K562 (cell line): Measurements from ENCODE around the gene MMP21. TPM values are rescaled to one million over a fixed set of nuclear protein-coding genes. Genes with fewer than 3 reads are reported as not detected.

Source experiments
- EGR1 ChIP-seq: fragments of 450-650 bp; conservative IDR thresholded peaks from 2 replicates; pipeline ENCODE4 v1.6.1; 2017; ENCODE audit warnings: mild to moderate bottlenecking
- ELF1 ChIP-seq: fragments of 200-800 bp; sonication (Bioruptor generic); IDR thresholded peaks from 2 replicates; pipeline ENCODE4 v1.6.1; 2016; ENCODE audit warnings: missing genetic modification characterization, missing compliant biosample characterization
- ELF2 ChIP-seq: fragments of 250-450 bp; sonication (Bioruptor Pico); IDR thresholded peaks from 2 replicates; pipeline ENCODE4 v1.5.0; 2021; ENCODE audit warnings: mild to moderate bottlenecking
- ETV1 ChIP-seq: fragments of 450-650 bp; conservative IDR thresholded peaks from 2 replicates; pipeline ENCODE4 v1.6.1; 2016; ENCODE audit warnings: missing genetic modification characterization, control low read depth, low read depth, missing compliant biosample characterization
- GABPB1 ChIP-seq: sonication (generic); formaldehyde crosslinking; IDR thresholded peaks from 2 replicates; pipeline ENCODE4 v1.8.0; 2022; ENCODE audit warnings: mild to moderate bottlenecking, missing genetic modification reagents
- HIVEP1 ChIP-seq: fragments of 250-450 bp; sonication (Bioruptor Pico); IDR thresholded peaks from 2 replicates; pipeline ENCODE4 v1.4.0; 2020; ENCODE audit warnings: mild to moderate bottlenecking
- MEIS2 ChIP-seq: fragments of 450-650 bp; IDR thresholded peaks from 2 replicates; pipeline ENCODE4 v1.6.1; 2014; ENCODE audit warnings: mild to moderate bottlenecking; ENCODE audit not compliant: partially characterized antibody
- MGA ChIP-seq: fragments of 450-650 bp; IDR thresholded peaks from 2 replicates; pipeline ENCODE4 v1.6.1; 2016; ENCODE audit warnings: mild to moderate bottlenecking, moderate library complexity
- NFATC3 ChIP-seq: fragments of 450-650 bp; IDR thresholded peaks from 2 replicates; pipeline ENCODE4 v1.6.1; 2017; ENCODE audit warnings: mild to moderate bottlenecking
- TAF15 ChIP-seq: fragments of 200-400 bp; formaldehyde crosslinking; IDR thresholded peaks from 2 replicates; pipeline ENCODE4 v1.6.1; 2017; ENCODE audit warnings: mild to moderate bottlenecking, low read depth, low read length, moderate library complexity
- TAF9B ChIP-seq: fragments of 450-650 bp; IDR thresholded peaks from 2 replicates; pipeline ENCODE4 v1.6.1; 2018; ENCODE audit warnings: mild to moderate bottlenecking; ENCODE audit not compliant: partially characterized antibody
- TBP ChIP-seq: optimal IDR thresholded peaks from 2 replicates; pipeline ENCODE3; 2011; ENCODE audit warnings: low read depth, low read length, improper control_type of control experiment
- ZBTB7A ChIP-seq: IDR thresholded peaks from 2 replicates; pipeline ENCODE4 v1.6.1; 2011; ENCODE audit warnings: low read depth, mild to moderate bottlenecking, low read length, moderate library complexity, borderline replicate concordance; ENCODE audit not compliant: control insufficient read depth
- polyA plus RNA-seq, 8 experiments: library from polyadenylated mRNA; depleted of rRNA in 4 of 8; stranded (reverse) in 5 of 8; unstranded in 3 of 8; fragments of >200 nt; fragmentation: Nextera tagmentation in 2 of 8; fragmentation: Illumina TruSeq in 1 of 8; extraction: Ambion mirVana in 2 of 8; extraction: Trizol in 1 of 8; gene quantifications; 2 replicates each; pipeline versions ENCODE4 v1.2.1 to v1.2.3, GENCODE V29; 2011 to 2014; ENCODE audit warnings: inconsistent platforms in 1 of 8, missing spikeins in 1 of 8
- total RNA-seq, 7 experiments: library from RNA; depleted of rRNA in 6 of 7; stranded (reverse); fragments of >200 nt in 6 of 7; fragmentation: Illumina TruSeq in 2 of 7; extraction: Trizol in 2 of 7; gene quantifications; 2 replicates each; pipeline versions ENCODE4 v1.2.1 to v1.2.3, GENCODE V29; 2011 to 2021; ENCODE audit warnings: low replicate concordance in 1 of 7
- TF ChIP-seq, protein P1 (sequence below): fragments of 250-450 bp; sonication (Bioruptor Pico); IDR thresholded peaks from 2 replicates; pipeline ENCODE4 v1.5.0; 2021

MMP21 gene
- total and polyA plus RNA-seq, 9 of the 15 experiments (the other 6 are each of a cell fraction or from before 2014, with no cell fraction given): not detected

DNA sequence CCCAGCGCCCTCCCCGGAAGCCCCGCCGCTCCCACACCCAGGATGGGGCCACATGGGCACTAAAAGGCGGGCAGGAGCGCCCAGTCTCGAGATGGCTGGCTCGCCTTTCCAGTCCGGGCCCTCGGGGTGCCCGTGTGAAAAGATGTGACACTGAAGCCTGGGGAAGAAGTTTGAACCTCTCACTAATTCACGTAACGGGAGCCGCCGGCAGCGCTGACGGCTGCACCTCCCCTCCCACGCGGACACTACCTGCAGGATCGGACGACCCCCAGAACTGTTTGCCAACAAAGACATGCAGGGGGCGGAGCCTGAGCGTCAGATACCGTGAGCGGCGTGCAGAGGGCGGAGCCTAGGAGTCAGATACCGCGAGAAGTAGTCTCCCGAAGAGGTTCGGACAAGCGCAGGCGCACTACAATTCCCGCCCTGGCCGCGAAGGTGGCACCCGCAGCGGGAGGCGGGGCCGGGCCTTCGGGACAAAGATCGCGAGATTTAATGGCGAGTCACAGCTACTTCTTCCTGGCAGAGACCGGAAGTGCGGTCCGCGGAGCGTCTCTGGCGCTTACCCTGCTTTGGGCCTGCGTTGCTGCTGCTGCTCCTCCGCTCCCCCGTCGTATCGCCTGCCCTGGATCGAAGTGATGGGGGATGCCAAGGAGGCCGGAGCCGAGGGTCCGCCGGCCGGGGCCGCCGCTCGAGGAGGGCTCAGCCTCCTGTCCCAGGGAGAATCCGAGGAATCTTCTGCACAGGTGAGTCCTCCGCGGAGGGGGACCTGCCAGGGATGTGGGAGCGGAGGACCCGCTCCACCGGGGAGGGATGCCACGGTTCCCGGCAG, 56.2 kb downstream of the MMP21 start, which contains the start of gene EDRF1 (continued):
- TF ChIP-seq MGA (peak; percentile 89), EGR1 (peak; percentile 43; the same call in 1 of the 2 replicates), TAF9B (peak; percentile 43), GABPB1 (CRISPR knock-in tag) (peak; percentile 85), TBP (peak; percentile 85), ZBTB7A (peak; percentile 54; the same call in 1 of the 2 replicates), MEIS2 (peak; percentile 63), TAF15 (no peak), HIVEP1 (CRISPR knock-in tag) (no peak), NFATC3 (no peak), ELF2 (CRISPR knock-in tag) (peak; percentile 81), ELF1 (tag) (peak; percentile 90), ETV1 (tag) (peak; percentile 64; the same call in 1 of the 2 replicates)
- TF ChIP-seq, protein P1, sequence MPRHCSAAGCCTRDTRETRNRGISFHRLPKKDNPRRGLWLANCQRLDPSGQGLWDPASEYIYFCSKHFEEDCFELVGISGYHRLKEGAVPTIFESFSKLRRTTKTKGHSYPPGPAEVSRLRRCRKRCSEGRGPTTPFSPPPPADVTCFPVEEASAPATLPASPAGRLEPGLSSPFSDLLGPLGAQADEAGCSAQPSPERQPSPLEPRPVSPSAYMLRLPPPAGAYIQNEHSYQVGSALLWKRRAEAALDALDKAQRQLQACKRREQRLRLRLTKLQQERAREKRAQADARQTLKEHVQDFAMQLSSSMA (CRISPR knock-in tag): 0 out of 2 replicates have a peak, but pooled peaks have one; percentile 42
